Suprapubic skin (tissue), 4 donors: Measurements from ENCODE around the gene COL18A1. TPM values are rescaled to one million over a fixed set of nuclear protein-coding genes. Genes with fewer than 3 reads are reported as not detected.
A peak's percentile ranks its signal among the peaks of the same experiment; 100 is the strongest.

Experiments used
- DNase-seq, 2 donors: peaks; one replicate each; pipeline ENCODE4 v3.0.0-alpha.2; 2019; ENCODE audit warnings: low spot score in 2 of 2
- H3K27ac ChIP-seq: fragments of 200-600 bp; sonication (generic); one replicate; pipeline ENCODE4 v1.5.1; 2019
- H3K27me3 ChIP-seq: fragments of 200-600 bp; sonication (generic); one replicate; pipeline ENCODE4 v1.5.1; 2019
- H3K36me3 ChIP-seq: fragments of 200-600 bp; sonication (generic); one replicate; pipeline ENCODE4 v1.5.1; 2019
- H3K4me1 ChIP-seq: fragments of 200-600 bp; sonication (generic); one replicate; pipeline ENCODE4 v1.5.1; 2019
- H3K4me3 ChIP-seq: fragments of 200-600 bp; sonication (generic); one replicate; pipeline ENCODE4 v1.5.1; 2019; ENCODE audit warnings: mild to moderate bottlenecking
- H3K9me3 ChIP-seq: fragments of 200-600 bp; sonication (generic); one replicate; pipeline ENCODE4 v1.5.1; 2019
- CTCF ChIP-seq, 2 donors: fragments of 200-600 bp in 1 of 2; fragments of 450-650 bp in 1 of 2; sonication (generic) in 1 of 2; IDR thresholded peaks; one replicate each; pipeline ENCODE4 v1.5.1; 2016 to 2019; ENCODE audit warnings: antibody characterized with exemption in 2 of 2, mild to moderate bottlenecking in 1 of 2, moderate library complexity in 1 of 2
- EP300 ChIP-seq: sonication (generic); formaldehyde crosslinking; IDR thresholded peaks from one replicate; pipeline ENCODE4 v1.6.1; 2017; ENCODE audit warnings: antibody characterized with exemption
- POLR2A ChIP-seq, 2 donors: fragments of 450-650 bp; IDR thresholded peaks; one replicate each; pipeline ENCODE4 v1.6.1; 2017; ENCODE audit warnings: antibody characterized with exemption in 2 of 2, mild to moderate bottlenecking in 2 of 2, moderate library complexity in 2 of 2
- POLR2AphosphoS5 ChIP-seq, 3 donors: sonication (generic); formaldehyde crosslinking; IDR thresholded peaks; one replicate each; pipeline ENCODE4 v1.6.1; 2017; ENCODE audit warnings: antibody characterized with exemption in 3 of 3
- WGBS: methylation state at CpG from one replicate; pipeline ENCODE4 v1.1.5; 2018; 5-methylcytosine and 5-hydroxymethylcytosine counted together
- total RNA-seq, 4 donors: library from RNA; depleted of rRNA; stranded (reverse); fragments of >200 nt; gene quantifications; one replicate each; pipeline ENCODE4 v1.1.0, GENCODE V29; 2016

The COL18A1 gene
- total RNA-seq, 4 donors from 2014 or later = 71.9 to 157 (median 101) TPM

GRCh38 chr21:45384656-45385548 is 20.1 kb upstream of the COL18A1 start:
- Histone ChIP-seq H3K9me3 (no peaks in the 10 kb centered on the region), H3K4me3 (no peak overlapping the region), H3K27ac (no peak overlapping the region), H3K36me3 (no peaks in the 10 kb centered on the region), H3K27me3 (peaks cover 11% of the 10 kb centered on the region), H3K4me1 (peaks cover 15% of the 10 kb centered on the region)
- WGBS = 77% methylated on average over 29 of the region's 30 CpGs
- TF ChIP-seq EP300 (no peak), POLR2AphosphoS5 (IDR thresholded peaks at IDR 0.05) (no peak), POLR2A (IDR thresholded peaks at IDR 0.05) (no peak), CTCF (IDR thresholded peaks at IDR 0.05) (no peak)
- DNase-seq = peak in 1 of 2 donors; percentile 47

DNA sequence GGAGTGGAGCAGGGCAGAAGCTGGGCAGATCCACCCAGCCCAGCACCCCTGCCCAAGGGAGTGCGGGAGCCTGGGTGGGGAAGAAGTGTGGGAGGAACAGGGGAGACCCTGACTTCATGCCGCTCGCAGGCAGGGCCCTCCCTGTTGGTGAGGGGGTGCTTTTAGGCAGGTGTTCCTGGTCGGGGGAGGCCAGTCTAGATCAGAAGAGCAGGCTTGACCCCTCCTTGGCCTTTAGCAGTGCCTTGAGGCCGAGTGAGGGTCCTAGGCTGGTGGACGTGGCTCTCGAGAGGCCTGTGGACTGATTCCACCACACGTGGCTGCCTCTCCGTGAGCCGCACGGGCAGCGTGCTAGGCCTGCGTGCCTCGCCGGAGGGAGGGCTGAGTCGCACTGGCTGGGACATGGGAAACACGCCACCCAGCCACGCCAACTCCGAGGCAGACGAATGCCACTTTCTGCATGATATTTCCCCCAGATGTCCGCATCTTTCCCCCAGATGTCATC is 19.4 kb upstream of the COL18A1 start:
- Histone ChIP-seq H3K27me3 (peaks cover 13% of the 10 kb centered on the region), H3K27ac (no peak overlapping the region), H3K4me1 (peaks cover 15% of the 10 kb centered on the region), H3K9me3 (no peaks in the 10 kb centered on the region), H3K4me3 (no peak overlapping the region), H3K36me3 (no peaks in the 10 kb centered on the region)
- DNase-seq = peak in 1 of 2 donors; percentile 52
- TF ChIP-seq POLR2A (IDR thresholded peaks at IDR 0.05) (no peak), POLR2AphosphoS5 (IDR thresholded peaks at IDR 0.05) (no peak), CTCF (IDR thresholded peaks at IDR 0.05) (no peak), EP300 (no peak)
- WGBS = 74% methylated on average over 7 of the region's 21 CpGs

DNA sequence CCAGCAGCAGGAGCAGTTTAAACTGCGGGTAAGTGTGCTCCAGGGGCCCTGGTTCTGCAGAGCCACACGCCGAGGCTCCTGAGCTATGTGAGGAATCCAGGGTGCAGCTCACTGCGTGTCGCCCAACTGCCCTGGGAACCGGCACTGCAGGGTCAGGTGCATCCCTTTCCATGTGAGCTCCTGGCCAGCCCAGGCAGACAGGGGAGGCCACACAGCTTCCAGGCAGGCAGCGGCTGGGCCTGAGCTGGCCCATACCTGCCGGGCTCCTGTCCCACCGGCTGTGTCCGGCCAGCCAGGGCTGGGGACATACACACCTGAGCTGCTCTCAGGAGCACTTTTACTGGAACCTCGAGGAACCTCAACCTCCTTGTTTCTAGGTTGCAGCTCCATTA is 18.6 kb upstream of the COL18A1 start:
- H3K36me3 ChIP-seq = no peaks in the 10 kb centered on the region
- H3K4me3 ChIP-seq = no peak overlapping the region
- no peaks in the 10 kb centered on the region for H3K9me3 ChIP-seq
- TF ChIP-seq POLR2A (IDR thresholded peaks at IDR 0.05) (no peak), POLR2AphosphoS5 (IDR thresholded peaks at IDR 0.05) (no peak), CTCF (IDR thresholded peaks at IDR 0.05) (no peak), EP300 (no peak)
- peak overlapping the region; percentile 31 for H3K27ac ChIP-seq
- peaks cover 15% of the 10 kb centered on the region for H3K4me1 ChIP-seq
- peak in 1 of 2 donors; percentile 52 for DNase-seq
- WGBS = 62% methylated on average over 4 of the region's 11 CpGs
- peaks cover 13% of the 10 kb centered on the region for H3K27me3 ChIP-seq

- peak in 1 of 2 donors; percentile 27 for TF ChIP-seq CTCF (IDR thresholded peaks at IDR 0.05)
- no peak for TF ChIP-seq POLR2AphosphoS5 (IDR thresholded peaks at IDR 0.05)
- TF ChIP-seq EP300 = no peak
- Histone ChIP-seq H3K27ac (peak overlapping the region; percentile 31), H3K4me3 (no peak overlapping the region), H3K36me3 (no peaks in the 10 kb centered on the region), H3K4me1 (peaks cover 15% of the 10 kb centered on the region), H3K27me3 (peaks cover 13% of the 10 kb centered on the region), H3K9me3 (no peaks in the 10 kb centered on the region)
- DNase-seq = peak in 1 of 2 donors; percentile 64
- 32% methylated on average over 20 of the region's 20 CpGs for WGBS
These were observed 18.1 kb upstream of the COL18A1 start for GRCh38 chr21:45386728-45387371.

- H3K4me1 ChIP-seq = peaks cover 15% of the 10 kb centered on the region
- TF ChIP-seq POLR2AphosphoS5 (IDR thresholded peaks at IDR 0.05) (no peak), POLR2A (IDR thresholded peaks at IDR 0.05) (no peak), CTCF (IDR thresholded peaks at IDR 0.05) (no peak), EP300 (no peak)
- 85% methylated on average over 13 of the region's 13 CpGs for WGBS
- H3K36me3 ChIP-seq = no peaks in the 10 kb centered on the region
- peaks cover 13% of the 10 kb centered on the region for H3K27me3 ChIP-seq
- no peaks in the 10 kb centered on the region for H3K9me3 ChIP-seq
- H3K4me3 ChIP-seq = no peak overlapping the region
- H3K27ac ChIP-seq = no peak overlapping the region
- DNase-seq = peak in 1 of 2 donors; percentile 32
These were observed 17.5 kb upstream of the COL18A1 start for GRCh38 chr21:45387506-45387905.
